ENCODE results near the gene DCTN1.
"Not testable (repeated sequence)": the region's sequence is repeated elsewhere in the genome, so short reads cannot be mapped to it uniquely, and the experiment has no call there.

The DCTN1 gene

GRCh38 chr2:74379851-74380789 lies at the start of gene DCTN1:
Gene DCTN1 (minus strand): TSS chr2:74380311. CDS start chr2:74380037, 274 bp downstream.
- peak; percentile 10 to 56 for DNase-seq

GRCh38 chr2:74428675-74429074 lies 48.6 kb upstream of the DCTN1 start:
- no peak for DNase-seq

- no peak for DNase-seq
Observed at GRCh38 chr2:74427551-74427950, 47.4 kb upstream of the DCTN1 start.

- DNase-seq: no peak
Observed at GRCh38 chr2:74426181-74426758, 46.2 kb upstream of the DCTN1 start.

- no peak for DNase-seq
Observed at GRCh38 chr2:74425523-74425922, 45.4 kb upstream of the DCTN1 start.

- no peak for DNase-seq
Observed at GRCh38 chr2:74424995-74425406, 44.9 kb upstream of the DCTN1 start.

- no peak for DNase-seq
Observed at GRCh38 chr2:74424139-74424992, 44.3 kb upstream of the DCTN1 start.

GRCh38 chr2:74423231-74424095 lies 43.4 kb upstream of the DCTN1 start:
- DNase-seq: no peak

- DNase-seq: peak; percentile 67 to 79
Observed at GRCh38 chr2:74421221-74421870, 41.2 kb upstream of the DCTN1 start, which contains the start of the genes C2orf81 and WDR54. Gene C2orf81 (minus strand): TSS chr2:74421619. CDS start chr2:74421560, 59 bp downstream. Gene WDR54 (plus strand): TSS chr2:74421730. CDS start chr2:74422154, 424 bp downstream.

- DNase-seq: not testable (repeated sequence)
Observed at GRCh38 chr2:74420443-74421103, 40.5 kb upstream of the DCTN1 start.

GRCh38 chr2:74420006-74420405 lies 39.9 kb upstream of the DCTN1 start:
- DNase-seq: no peak

GRCh38 chr2:74419345-74419744 lies 39.2 kb upstream of the DCTN1 start:
- DNase-seq: no peak

GRCh38 chr2:74418312-74418711 lies 38.2 kb upstream of the DCTN1 start:
- no peak for DNase-seq

- DNase-seq: no peak
Observed at GRCh38 chr2:74417763-74418162, 37.7 kb upstream of the DCTN1 start.

- no peak for DNase-seq
Observed at GRCh38 chr2:74417197-74417596, 37.1 kb upstream of the DCTN1 start.

GRCh38 chr2:74416778-74417177 lies 36.7 kb upstream of the DCTN1 start:
- DNase-seq: no peak

GRCh38 chr2:74415762-74416395 lies 35.8 kb upstream of the DCTN1 start:
- DNase-seq: no peak

GRCh38 chr2:74414881-74415761 lies 35.0 kb upstream of the DCTN1 start:
- peak in 1 of 2 experiments; percentile 27 for DNase-seq

- no peak for DNase-seq
Observed at GRCh38 chr2:74414441-74414840, 34.3 kb upstream of the DCTN1 start.

Data from cerebellar nuclear complex (tissue), 1 donor.